Thyroid gland (tissue), 4 donors: ENCODE results near the gene PLD1. TPM values are rescaled to one million over a fixed set of nuclear protein-coding genes. Genes with fewer than 3 reads are reported as not detected.

Experiments used
- DNase-seq, 2 donors: peaks; one replicate each; pipeline ENCODE4 v3.0.0-alpha.2; 2019
- H3K27ac ChIP-seq, 3 donors: fragments of 200-600 bp; sonication (generic); 1 replicate in 2 of 3; 2 replicates in 1 of 3; pipeline ENCODE4 v1.5.1; 2016 to 2019; ENCODE audit warnings: mild to moderate bottlenecking in 1 of 3, moderate library complexity in 1 of 3
- H3K27me3 ChIP-seq: fragments of 200-600 bp; sonication (generic); one replicate; pipeline ENCODE4 v1.5.1; 2019
- H3K36me3 ChIP-seq, 2 donors: fragments of 200-600 bp; sonication (generic); one replicate each; pipeline ENCODE4 v1.5.1; 2016 to 2019
- H3K4me1 ChIP-seq, 2 donors: fragments of 200-600 bp; sonication (generic); one replicate each; pipeline ENCODE4 v1.5.1; 2017 to 2019
- H3K4me3 ChIP-seq, 3 donors: fragments of 200-600 bp; sonication (generic); replicated peaks in 1 of 3; 1 replicate in 2 of 3; 2 replicates in 1 of 3; pipeline ENCODE4 v1.5.1; 2016; ENCODE audit warnings: mild to moderate bottlenecking in 1 of 3
- H3K9me3 ChIP-seq: fragments of 200-600 bp; sonication (generic); one replicate; pipeline ENCODE4 v1.5.1; 2017
- CTCF ChIP-seq, 6 experiments: fragments of 200-600 bp in 3 of 6; fragments of 450-650 bp in 3 of 6; sonication (generic) in 3 of 6; IDR thresholded peaks; one replicate each; pipeline ENCODE4 v1.5.1; 2016 to 2019; ENCODE audit warnings: antibody characterized with exemption in 6 of 6, mild to moderate bottlenecking in 2 of 6, inconsistent platforms in 1 of 6, moderate library complexity in 1 of 6
- POLR2A ChIP-seq, 2 donors: fragments of 450-650 bp; IDR thresholded peaks; one replicate each; pipeline ENCODE4 v1.6.1; 2017; ENCODE audit warnings: antibody characterized with exemption in 2 of 2, mild to moderate bottlenecking in 2 of 2, moderate library complexity in 1 of 2
- WGBS, 2 donors: methylation state at CpG; one replicate each; pipeline ENCODE4 v1.1.5; 2017; 5-methylcytosine and 5-hydroxymethylcytosine counted together
- intact Hi-C: fragments of 100-400 bp; cut with DNase I; formaldehyde crosslinking; loops from one replicate; pipeline ENCODE4 v1.15.1; 2023
- total RNA-seq, 4 donors: library from RNA; depleted of rRNA; stranded (reverse); fragments of >200 nt; gene quantifications; one replicate each; pipeline ENCODE4 v1.2.3, GENCODE V29; 2016

PLD1 gene
- total RNA-seq, 4 donors from 2014 or later, result 13.0 to 21.7 (median 19.8) TPM

GRCh38 chr3:171811913-171812335, 1.6 kb upstream of the PLD1 start:
- H3K36me3 ChIP-seq, result no peaks in the 10 kb centered on the region
- H3K27me3 ChIP-seq, result no peaks in the 10 kb centered on the region
- peak overlapping the region in 2 of 3 donors; percentile 34 to 94 for H3K27ac ChIP-seq
- 96 to 97% methylated on average over 9 of the region's 9 CpGs for WGBS, 2 donors
- TF ChIP-seq POLR2A (IDR thresholded peaks at IDR 0.05) (no peak), CTCF (IDR thresholded peaks at IDR 0.05) (no peak)
- H3K4me3 ChIP-seq, result no peak overlapping the region
- H3K4me1 ChIP-seq, result peaks cover 0 to 6% of the 10 kb centered on the region in 2 donors
- intact Hi-C loops, result no loop called here
- no peaks in the 10 kb centered on the region for H3K9me3 ChIP-seq
- no peak for DNase-seq

GRCh38 chr3:171811295-171811912, 1.1 kb upstream of the PLD1 start:
- no peaks in the 10 kb centered on the region for H3K27me3 ChIP-seq
- intact Hi-C loops, result no loop called here
- peak overlapping the region in 2 of 3 donors; percentile 34 to 94 for H3K27ac ChIP-seq
- DNase-seq, result no peak
- peaks cover 3 to 11% of the 10 kb centered on the region in 2 donors for H3K4me1 ChIP-seq
- H3K9me3 ChIP-seq, result no peaks in the 10 kb centered on the region
- 77 to 80% methylated on average over 4 of the region's 4 CpGs for WGBS, 2 donors
- TF ChIP-seq CTCF (IDR thresholded peaks at IDR 0.05) (no peak), POLR2A (IDR thresholded peaks at IDR 0.05) (no peak)
- no peak overlapping the region for H3K4me3 ChIP-seq
- no peaks in the 10 kb centered on the region for H3K36me3 ChIP-seq

- intact Hi-C loops, result no loop called here
- DNase-seq, result no peak
- Histone ChIP-seq H3K27me3 (no peaks in the 10 kb centered on the region), H3K4me3 (peak overlapping the region in 1 of 3 donors; percentile 46), H3K36me3 (no peaks in the 10 kb centered on the region), H3K9me3 (no peaks in the 10 kb centered on the region), H3K27ac (peak overlapping the region; percentile 85 to 94 (median 92)), H3K4me1 (peaks cover 8 to 17% of the 10 kb centered on the region in 2 donors)
- WGBS, 2 donors, result 20 to 23% methylated on average over 18 to 22 of the region's 22 CpGs
- TF ChIP-seq CTCF (IDR thresholded peaks at IDR 0.05), result no peak
Observed at GRCh38 chr3:171810629-171811294, 479 bp upstream of the PLD1 start.

- Histone ChIP-seq H3K27ac (peak overlapping the region; percentile 85 to 94 (median 92)), H3K27me3 (no peaks in the 10 kb centered on the region), H3K9me3 (no peaks in the 10 kb centered on the region), H3K4me3 (peak overlapping the region; percentile 34 to 67 (median 46)), H3K4me1 (peaks cover 18 to 30% of the 10 kb centered on the region in 2 donors), H3K36me3 (no peaks in the 10 kb centered on the region)
- intact Hi-C loops, result no loop called here
- DNase-seq, result no peak
- 6 to 9% methylated on average over 10 to 11 of the region's 11 CpGs for WGBS, 2 donors
- TF ChIP-seq CTCF (IDR thresholded peaks at IDR 0.05) (no peak), POLR2A (IDR thresholded peaks at IDR 0.05) (no peak)
Observed at GRCh38 chr3:171809611-171809860, 747 bp downstream of the PLD1 start.

GRCh38 chr3:171807806-171808205, 2.5 kb downstream of the PLD1 start:
- Histone ChIP-seq H3K9me3 (no peaks in the 10 kb centered on the region), H3K4me3 (no peak overlapping the region), H3K36me3 (no peaks in the 10 kb centered on the region), H3K27ac (no peak overlapping the region), H3K27me3 (no peaks in the 10 kb centered on the region), H3K4me1 (peaks cover 22 to 35% of the 10 kb centered on the region in 2 donors)
- WGBS, 2 donors, result 97 to 98% methylated on average over 6 of the region's 6 CpGs
- no peak for DNase-seq
- TF ChIP-seq CTCF (IDR thresholded peaks at IDR 0.05) (no peak), POLR2A (IDR thresholded peaks at IDR 0.05) (no peak)
- intact Hi-C loops, result no loop called here
